ENCODE results near the gene PACRG. TPM values are rescaled to one million over a fixed set of nuclear protein-coding genes. Genes with fewer than 3 reads are reported as not detected.

PACRG gene
- total RNA-seq, 1 experiment from 2014 or later = 0.26 TPM

DNA sequence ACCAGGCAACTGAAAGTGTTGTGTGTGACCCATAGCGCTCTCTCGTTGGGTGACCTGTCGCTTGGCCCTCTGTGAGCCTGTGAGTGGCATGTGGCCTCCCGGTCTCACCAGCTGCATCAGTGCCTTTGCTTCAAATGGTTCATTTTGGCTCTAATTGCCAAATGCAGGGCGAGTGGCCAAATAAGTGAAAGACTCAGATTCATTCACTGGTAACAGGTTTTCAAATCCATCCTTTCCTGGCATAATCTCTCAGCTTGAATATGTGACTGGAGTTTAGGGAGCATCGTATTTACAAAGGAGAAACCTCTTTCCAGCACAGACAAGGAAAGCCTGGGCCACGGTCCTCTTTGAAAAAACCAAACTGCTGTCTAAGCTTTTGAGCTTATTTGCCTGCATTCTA lies 365.1 kb downstream of the PACRG start:
- no peak overlapping the region for H2BK5ac ChIP-seq (ENCODE audit: insufficient read length, low read length)

More for the DNA sequence above, 365.1 kb downstream of the PACRG start:
- no peak overlapping the region for H2BK12ac ChIP-seq (ENCODE audit: insufficient read length, low read depth, low read length)
- peaks cover 5 to 6% (median 6%) of the 10 kb centered on the region in 3 experiments for H3K36me3 Mint-ChIP-seq (ENCODE audit: insufficient read depth in 1 of 3, low read depth in 3 of 3)
- no peak overlapping the region for H3K23ac ChIP-seq (ENCODE audit: insufficient read length, low read depth, low read length)
- H3K9me3 ChIP-seq (ENCODE audit: control insufficient read depth, low read depth, low read length) = no peaks in the 10 kb centered on the region
- TF ChIP-seq, protein P1, sequence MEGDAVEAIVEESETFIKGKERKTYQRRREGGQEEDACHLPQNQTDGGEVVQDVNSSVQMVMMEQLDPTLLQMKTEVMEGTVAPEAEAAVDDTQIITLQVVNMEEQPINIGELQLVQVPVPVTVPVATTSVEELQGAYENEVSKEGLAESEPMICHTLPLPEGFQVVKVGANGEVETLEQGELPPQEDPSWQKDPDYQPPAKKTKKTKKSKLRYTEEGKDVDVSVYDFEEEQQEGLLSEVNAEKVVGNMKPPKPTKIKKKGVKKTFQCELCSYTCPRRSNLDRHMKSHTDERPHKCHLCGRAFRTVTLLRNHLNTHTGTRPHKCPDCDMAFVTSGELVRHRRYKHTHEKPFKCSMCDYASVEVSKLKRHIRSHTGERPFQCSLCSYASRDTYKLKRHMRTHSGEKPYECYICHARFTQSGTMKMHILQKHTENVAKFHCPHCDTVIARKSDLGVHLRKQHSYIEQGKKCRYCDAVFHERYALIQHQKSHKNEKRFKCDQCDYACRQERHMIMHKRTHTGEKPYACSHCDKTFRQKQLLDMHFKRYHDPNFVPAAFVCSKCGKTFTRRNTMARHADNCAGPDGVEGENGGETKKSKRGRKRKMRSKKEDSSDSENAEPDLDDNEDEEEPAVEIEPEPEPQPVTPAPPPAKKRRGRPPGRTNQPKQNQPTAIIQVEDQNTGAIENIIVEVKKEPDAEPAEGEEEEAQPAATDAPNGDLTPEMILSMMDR (conservative IDR thresholded peaks at IDR 0.05) = no peak
- no peak overlapping the region for H2AK5ac ChIP-seq (ENCODE audit: insufficient read length, low read length)
- no peak overlapping the region for H3K4me3 Mint-ChIP-seq
- no peaks in the 10 kb centered on the region for H3K27me3 ChIP-seq (ENCODE audit: insufficient read depth, low read length)
- H3K18ac ChIP-seq (ENCODE audit: insufficient read length, low read depth, low read length) = no peak overlapping the region
- H4K5ac ChIP-seq (ENCODE audit: insufficient read length, low read depth, low read length) = no peak overlapping the region
- no peaks in the 10 kb centered on the region for H3K79me1 ChIP-seq (ENCODE audit: insufficient read depth, low read depth, low read length, poor library complexity, severe bottlenecking)
- H3K56ac ChIP-seq (ENCODE audit: insufficient read length, low read depth, low read length) = no peak overlapping the region
- H3K79me2 ChIP-seq (ENCODE audit: insufficient read depth, low read length) = no peaks in the 10 kb centered on the region
- no peaks in the 10 kb centered on the region; the same call in 1 of the 2 replicates for H3K4me1 ChIP-seq (ENCODE audit: insufficient read depth, low read length)
- peaks cover 40 to 59% of the 10 kb centered on the region in 2 experiments for H3K4me1 Mint-ChIP-seq
- H3T11ph ChIP-seq (ENCODE audit: low read length) = no peak overlapping the region
- no peak overlapping the region for H2BK20ac ChIP-seq (ENCODE audit: low read depth, low read length, poor library complexity, severe bottlenecking)
- H3K14ac ChIP-seq (ENCODE audit: insufficient read depth, low read length) = no peak overlapping the region
- H4K91ac ChIP-seq (ENCODE audit: insufficient read length, low read depth, low read length) = no peak overlapping the region
- H3K9ac ChIP-seq (ENCODE audit: extremely low read depth, insufficient read length, low read length) = no peak overlapping the region
- peaks cover 2% of the 10 kb centered on the region for H3K27me3 Mint-ChIP-seq (ENCODE audit: low read depth)
- H3K9me3 Mint-ChIP-seq = peaks cover 4 to 6% of the 10 kb centered on the region in 2 experiments; a peak in 3 of 5 replicates
- H3K4ac ChIP-seq (ENCODE audit: low read depth, low read length) = no peak overlapping the region
- no peak overlapping the region for H3K27ac ChIP-seq (ENCODE audit: insufficient read length, low read depth, low read length)
- H4K20me1 ChIP-seq (ENCODE audit: control insufficient read depth, insufficient read depth, insufficient read length) = no peaks in the 10 kb centered on the region
- H2BK15ac ChIP-seq (ENCODE audit: low read depth, low read length) = no peak overlapping the region
- H3K4me2 ChIP-seq (ENCODE audit: insufficient read depth, insufficient read length, low read length) = no peak overlapping the region
- no peak for DNase-seq
- no peak overlapping the region for H4K8ac ChIP-seq (replicated peaks; ENCODE audit: insufficient read length, low read depth, low read length)
- H3K23me2 ChIP-seq (ENCODE audit: insufficient read length, low read depth, low read length, poor library complexity, severe bottlenecking) = no peaks in the 10 kb centered on the region
- no peak overlapping the region for H2AFZ ChIP-seq (ENCODE audit: low read length)
- no peak overlapping the region for H3K27ac Mint-ChIP-seq
- H2BK120ac ChIP-seq (ENCODE audit: low read depth, low read length, poor library complexity, severe bottlenecking) = no peak overlapping the region
- WGBS (ENCODE audit: extremely low coverage, insufficient read length, low lambda C conversion rate) = no CpG with 5 or more reads among the region's 7 CpGs
